HG02884 (cell line): ENCODE data around the gene TRPM3.

Experiments used
- ATAC-seq: cut with Tn5 transposase; IDR thresholded peaks from one replicate; pipeline ENCODE4 v1.9.1; 2021; ENCODE audit warnings: mild to moderate bottlenecking, moderate library complexity; ENCODE audit not compliant: unreplicated experiment

TRPM3 gene

GRCh38 chr9:71121275-71122021 is at the start of gene TRPM3:
TRPM3 (minus strand) TSS chr9:71121621; CDS start chr9:71121354, 267 bp downstream.
- no peak for ATAC-seq

GRCh38 chr9:71168418-71168817 is 47.0 kb upstream of the TRPM3 start:
- ATAC-seq: no peak

- no peak for ATAC-seq
Observed at GRCh38 chr9:71162126-71162525, 40.7 kb upstream of the TRPM3 start.

- ATAC-seq: no peak
Observed at GRCh38 chr9:71157731-71158130, 36.3 kb upstream of the TRPM3 start.

- ATAC-seq: no peak
Observed at GRCh38 chr9:71147368-71147767, 25.9 kb upstream of the TRPM3 start.

GRCh38 chr9:71146511-71146910 is 25.1 kb upstream of the TRPM3 start:
- ATAC-seq: no peak

- no peak for ATAC-seq
Observed at GRCh38 chr9:71145179-71145578, 23.8 kb upstream of the TRPM3 start.

GRCh38 chr9:71144495-71144894 is 23.1 kb upstream of the TRPM3 start:
- ATAC-seq: no peak

- ATAC-seq: no peak
Observed at GRCh38 chr9:71136696-71137095, 15.3 kb upstream of the TRPM3 start.

- ATAC-seq: no peak
Observed at GRCh38 chr9:71131145-71131544, 9.7 kb upstream of the TRPM3 start.

- no peak for ATAC-seq
Observed at GRCh38 chr9:71130521-71130920, 9.1 kb upstream of the TRPM3 start.

- ATAC-seq: no peak
Observed at GRCh38 chr9:71128796-71129195, 7.4 kb upstream of the TRPM3 start.

- no peak for ATAC-seq
Observed at GRCh38 chr9:71127301-71127700, 5.9 kb upstream of the TRPM3 start.

- ATAC-seq: no peak
Observed at GRCh38 chr9:71122421-71122820, 1.0 kb upstream of the TRPM3 start.

- ATAC-seq: no peak
Observed at GRCh38 chr9:71122022-71122275, 528 bp upstream of the TRPM3 start.

- no peak for ATAC-seq
Observed at GRCh38 chr9:71120501-71121247, 747 bp downstream of the TRPM3 start.

- no peak for ATAC-seq
Observed at GRCh38 chr9:71119746-71120145, 1.7 kb downstream of the TRPM3 start.

- ATAC-seq: no peak
Observed at GRCh38 chr9:71118324-71118723, 3.1 kb downstream of the TRPM3 start.

- no peak for ATAC-seq
Observed at GRCh38 chr9:71115448-71115975, 5.9 kb downstream of the TRPM3 start.

GRCh38 chr9:71112866-71113265 is 8.6 kb downstream of the TRPM3 start:
- no peak for ATAC-seq

GRCh38 chr9:71108937-71109336 is 12.5 kb downstream of the TRPM3 start:
- no peak for ATAC-seq

- ATAC-seq: no peak
Observed at GRCh38 chr9:71106992-71107391, 14.4 kb downstream of the TRPM3 start.
